ENCODE measurements around the gene HAGHL. TPM values are rescaled to one million over a fixed set of nuclear protein-coding genes. Genes with fewer than 3 reads are reported as not detected.

The HAGHL gene
- total RNA-seq, 1 donor from 2014 or later, result 33.2 TPM

GRCh38 chr16:760545-761343 lies 33.8 kb downstream of the HAGHL start, which contains the start of gene MSLN:
TSS of gene MSLN (plus strand) at chr16:760734. CDS start at chr16:762681, 1,947 bp downstream.
- no peak within 1 kb of the TSS for H3K4me3 ChIP-seq (ENCODE audit: low read depth, low read length)
- H3K27me3 ChIP-seq (ENCODE audit: control insufficient read depth, insufficient read depth, low read length), result no peaks in the 10 kb centered on the region
- DNase-seq (ENCODE audit: low read depth), result peak; percentile 59
- no peak for TF ChIP-seq CTCF (IDR thresholded peaks at IDR 0.05; ENCODE audit: insufficient read depth, low read length, severe bottlenecking)
- no peak for FAIRE-seq
- H3K36me3 ChIP-seq (ENCODE audit: control insufficient read depth, insufficient read depth, low read length), result no peaks in the 10 kb centered on the region

- FAIRE-seq (no peak), DNase-seq (ENCODE audit: low read depth) (no peak)
- H3K4me3 ChIP-seq (ENCODE audit: low read depth, low read length), result no peak overlapping the region
- no peaks in the 10 kb centered on the region for H3K27me3 ChIP-seq (ENCODE audit: control insufficient read depth, insufficient read depth, low read length)
- H3K36me3 ChIP-seq (ENCODE audit: control insufficient read depth, insufficient read depth, low read length), result no peaks in the 10 kb centered on the region
- no peak for TF ChIP-seq CTCF (IDR thresholded peaks at IDR 0.05; ENCODE audit: insufficient read depth, low read length, severe bottlenecking)
These were observed 35.0 kb downstream of the HAGHL start for GRCh38 chr16:761625-762513.

GRCh38 chr16:762595-763268 lies 35.8 kb downstream of the HAGHL start:
- TF ChIP-seq CTCF (IDR thresholded peaks at IDR 0.05; ENCODE audit: insufficient read depth, low read length, severe bottlenecking), result no peak
- no peaks in the 10 kb centered on the region for H3K27me3 ChIP-seq (ENCODE audit: control insufficient read depth, insufficient read depth, low read length)
- no peak overlapping the region for H3K4me3 ChIP-seq (ENCODE audit: low read depth, low read length)
- FAIRE-seq, result no peak
- DNase-seq (ENCODE audit: low read depth), result no peak
- H3K36me3 ChIP-seq (ENCODE audit: control insufficient read depth, insufficient read depth, low read length), result no peaks in the 10 kb centered on the region

GRCh38 chr16:763369-764183 lies 36.7 kb downstream of the HAGHL start:
- H3K36me3 ChIP-seq (ENCODE audit: control insufficient read depth, insufficient read depth, low read length), result no peaks in the 10 kb centered on the region
- TF ChIP-seq CTCF (IDR thresholded peaks at IDR 0.05; ENCODE audit: insufficient read depth, low read length, severe bottlenecking), result no peak
- DNase-seq (ENCODE audit: low read depth), result no peak
- no peak overlapping the region for H3K4me3 ChIP-seq (ENCODE audit: low read depth, low read length)
- FAIRE-seq, result no peak
- no peaks in the 10 kb centered on the region for H3K27me3 ChIP-seq (ENCODE audit: control insufficient read depth, insufficient read depth, low read length)

- Histone ChIP-seq H3K36me3 (ENCODE audit: control insufficient read depth, insufficient read depth, low read length) (no peaks in the 10 kb centered on the region), H3K4me3 (ENCODE audit: low read depth, low read length) (no peak overlapping the region), H3K27me3 (ENCODE audit: control insufficient read depth, insufficient read depth, low read length) (no peaks in the 10 kb centered on the region)
- DNase-seq (ENCODE audit: low read depth), result no peak
- FAIRE-seq, result no peak
- TF ChIP-seq CTCF (IDR thresholded peaks at IDR 0.05; ENCODE audit: insufficient read depth, low read length, severe bottlenecking), result no peak
These were observed 37.4 kb downstream of the HAGHL start for GRCh38 chr16:764184-764750.
